Left ventricle myocardium inferior (tissue), 1 donor: ENCODE results near the gene SS18L1. TPM values are rescaled to one million over a fixed set of nuclear protein-coding genes. Genes with fewer than 3 reads are reported as not detected.

Experiments used
- DNase-seq: peaks from one replicate; pipeline ENCODE4 v3.0.0-alpha.2; 2020
- H3K27ac ChIP-seq: fragments of 200-600 bp; replicated peaks from 2 replicates; pipeline ENCODE4 v1.8.0; 2021
- H3K27me3 ChIP-seq: fragments of 200-600 bp; 2 replicates; pipeline ENCODE4 v1.8.0; 2021; ENCODE audit warnings: low read depth
- H3K36me3 ChIP-seq: fragments of 200-600 bp; 2 replicates; pipeline ENCODE4 v1.8.0; 2021
- H3K4me1 ChIP-seq: fragments of 200-600 bp; 2 replicates; pipeline ENCODE4 v1.8.0; 2021
- H3K4me3 ChIP-seq: fragments of 200-600 bp; 2 replicates; pipeline ENCODE4 v1.8.0; 2021; ENCODE audit warnings: mild to moderate bottlenecking, moderate library complexity
- H3K9me3 ChIP-seq: fragments of 200-600 bp; replicated peaks from 2 replicates; pipeline ENCODE4 v1.8.0; 2021
- CTCF ChIP-seq: fragments of 200-600 bp; IDR thresholded peaks from 2 replicates; pipeline ENCODE4 v1.8.0; 2021; ENCODE audit warnings: antibody characterized with exemption, mild to moderate bottlenecking, borderline replicate concordance
- intact Hi-C: fragments of 100-400 bp; cut with micrococcal nuclease; formaldehyde crosslinking; loops from one replicate; pipeline ENCODE4 v1.11.0; 2022
- total RNA-seq: library from RNA; stranded (reverse); fragmentation: NEBNext Ultra II Directional; extraction: Animal tissue kit (Norgen Biotek cat#: 25700); gene quantifications from one replicate; pipeline ENCODE4 v1.2.1, GENCODE V29; 2021
- donor health status: DM: no; HTN: yes; CAD: no; lungs with severe emphysema.

Gene SS18L1
- total RNA-seq, 1 donor from 2014 or later: 9.0 TPM

- H3K4me3 ChIP-seq: peak overlapping the region; percentile 35
- H3K4me1 ChIP-seq: peaks cover 82% of the 10 kb centered on the region
- peak overlapping the region; percentile 88 for H3K27ac ChIP-seq
- intact Hi-C loops: loop anchor here (10.0 kb wide), 1 partner anchor 108 kb away; no protein-coding TSS in a partner anchor
- peak; percentile 48 for DNase-seq
- H3K27me3 ChIP-seq: no peaks in the 10 kb centered on the region
- peaks cover 98% of the 10 kb centered on the region for H3K36me3 ChIP-seq
- no peaks in the 10 kb centered on the region for H3K9me3 ChIP-seq
- no peak for TF ChIP-seq CTCF
These were observed 10.3 kb upstream of the SS18L1 start for GRCh38 chr20:62133051-62133845.

- peak overlapping the region; percentile 88 for H3K27ac ChIP-seq
- H3K27me3 ChIP-seq: no peaks in the 10 kb centered on the region
- DNase-seq: no peak
- H3K4me3 ChIP-seq: no peak overlapping the region
- H3K4me1 ChIP-seq: peaks cover 77% of the 10 kb centered on the region
- H3K9me3 ChIP-seq: no peaks in the 10 kb centered on the region
- peak; percentile 45 for TF ChIP-seq CTCF
- H3K36me3 ChIP-seq: peaks cover 98% of the 10 kb centered on the region
- intact Hi-C loops: loop anchor here (10.0 kb wide), 1 partner anchor 109 kb away; no protein-coding TSS in a partner anchor
These were observed 9.7 kb upstream of the SS18L1 start for GRCh38 chr20:62133864-62134263.

GRCh38 chr20:62134735-62135231 lies 8.8 kb upstream of the SS18L1 start:
- H3K9me3 ChIP-seq: no peaks in the 10 kb centered on the region
- no peaks in the 10 kb centered on the region for H3K27me3 ChIP-seq
- peaks cover 76% of the 10 kb centered on the region for H3K4me1 ChIP-seq
- DNase-seq: no peak
- H3K27ac ChIP-seq: peak overlapping the region; percentile 88
- intact Hi-C loops: loop anchor here (10.0 kb wide), 1 partner anchor 110 kb away; no protein-coding TSS in a partner anchor
- no peak overlapping the region for H3K4me3 ChIP-seq
- H3K36me3 ChIP-seq: peaks cover 98% of the 10 kb centered on the region
- TF ChIP-seq CTCF: no peak

- peak overlapping the region; percentile 88 for H3K27ac ChIP-seq
- H3K4me1 ChIP-seq: peaks cover 76% of the 10 kb centered on the region
- no peaks in the 10 kb centered on the region for H3K27me3 ChIP-seq
- DNase-seq: no peak
- H3K4me3 ChIP-seq: no peak overlapping the region
- TF ChIP-seq CTCF: no peak
- H3K36me3 ChIP-seq: peaks cover 98% of the 10 kb centered on the region
- no peaks in the 10 kb centered on the region for H3K9me3 ChIP-seq
- intact Hi-C loops: loop anchor here (10.0 kb wide), 1 partner anchor 111 kb away; no protein-coding TSS in a partner anchor
These were observed 7.8 kb upstream of the SS18L1 start for GRCh38 chr20:62135573-62136266.

GRCh38 chr20:62136283-62137091 lies 7.1 kb upstream of the SS18L1 start:
- Histone ChIP-seq H3K9me3 (no peaks in the 10 kb centered on the region), H3K4me1 (peaks cover 76% of the 10 kb centered on the region), H3K27ac (no peak overlapping the region), H3K27me3 (no peaks in the 10 kb centered on the region), H3K36me3 (peaks cover 92% of the 10 kb centered on the region), H3K4me3 (no peak overlapping the region)
- intact Hi-C loops: loop anchor here (10.0 kb wide), 1 partner anchor 112 kb away; no protein-coding TSS in a partner anchor
- peak; percentile 66 for DNase-seq
- peak; percentile 82 for TF ChIP-seq CTCF
